NCI-H146 treated with DMSO at 0.1 percent for 48 hours (cell line): ENCODE results near the gene MYOC.
A peak's percentile ranks its signal among the peaks of the same experiment; 100 is the strongest.
"Not testable (repeated sequence)": the region's sequence is repeated elsewhere in the genome, so short reads cannot be mapped to it uniquely, and the experiment has no call there.

Experiments
- DNase-seq: peaks from one replicate; lab custom pipeline; 2025; ENCODE audit not compliant: unreplicated experiment; lab: John Stamatoyannopoulos, UW

MYOC gene

DNA sequence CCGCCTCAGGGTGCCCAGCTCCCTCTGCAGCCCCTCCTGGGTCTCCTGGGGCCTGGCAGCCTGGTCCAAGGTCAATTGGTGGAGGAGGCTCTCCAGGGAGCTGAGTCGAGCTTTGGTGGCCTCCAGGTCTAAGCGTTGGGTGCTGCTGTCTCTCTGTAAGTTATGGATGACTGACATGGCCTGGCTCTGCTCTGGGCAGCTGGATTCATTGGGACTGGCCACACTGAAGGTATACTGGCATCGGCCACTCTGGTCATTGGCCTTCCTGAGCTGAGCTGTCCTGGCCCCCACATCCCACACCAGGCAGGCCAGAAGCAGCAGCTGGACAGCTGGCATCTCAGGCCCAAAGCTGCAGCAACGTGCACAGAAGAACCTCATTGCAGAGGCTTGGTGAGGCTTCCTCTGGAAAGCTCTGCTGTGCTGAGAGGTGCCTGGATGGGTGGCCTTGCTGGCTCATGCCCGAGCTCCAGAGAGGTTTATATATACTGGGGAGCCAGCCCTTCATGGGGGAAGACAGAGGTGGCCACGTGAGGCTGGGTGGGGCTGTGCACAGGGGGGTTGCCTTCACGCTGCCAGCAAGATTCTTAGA is at the start of gene MYOC:
MYOC (minus strand) TSS at position 455 of the 589 bp plus-strand sequence; CDS start at position 378, 77 bp downstream.
- DNase-seq: no peak

DNA sequence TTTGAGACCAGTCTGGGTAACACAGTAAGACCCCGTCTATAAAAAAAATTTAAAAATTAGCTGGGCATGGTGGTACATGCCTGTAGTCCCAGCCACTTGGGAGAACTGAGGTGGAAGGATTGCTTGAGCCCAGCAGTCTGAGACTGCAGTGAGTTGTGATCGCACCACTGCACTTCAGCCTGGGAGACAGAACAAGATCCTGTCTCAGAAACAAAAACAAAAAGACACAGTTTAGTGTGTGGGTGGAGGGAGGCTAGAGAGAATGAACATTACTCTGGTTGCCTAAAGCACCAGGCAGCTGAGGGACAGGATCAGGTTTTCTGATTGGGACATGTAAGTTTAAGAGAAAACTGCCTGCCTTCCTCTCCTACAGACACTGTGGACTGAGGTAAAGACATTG is 47.0 kb upstream of the MYOC start:
- DNase-seq: no peak

DNA sequence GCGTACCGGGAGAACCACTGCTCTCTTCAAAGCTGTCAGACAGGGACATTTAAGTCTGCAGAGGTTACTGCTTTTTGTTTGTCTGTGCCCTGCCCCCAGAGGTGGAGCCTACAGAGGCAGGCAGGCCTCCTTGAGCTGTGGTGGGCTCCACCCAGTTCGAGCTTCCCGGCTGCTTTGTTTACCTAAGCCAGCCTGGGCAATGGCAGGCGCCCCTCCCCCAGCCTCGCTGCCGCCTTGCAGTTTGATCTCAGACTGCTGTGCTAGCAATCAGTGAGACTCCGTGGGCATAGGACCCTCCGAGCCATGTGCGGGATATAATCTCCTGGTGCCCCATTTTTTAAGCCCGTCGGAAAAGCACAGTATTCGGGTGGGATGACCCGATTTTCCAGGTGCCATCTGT is 43.3 kb upstream of the MYOC start:
- not testable (repeated sequence) for DNase-seq

DNA sequence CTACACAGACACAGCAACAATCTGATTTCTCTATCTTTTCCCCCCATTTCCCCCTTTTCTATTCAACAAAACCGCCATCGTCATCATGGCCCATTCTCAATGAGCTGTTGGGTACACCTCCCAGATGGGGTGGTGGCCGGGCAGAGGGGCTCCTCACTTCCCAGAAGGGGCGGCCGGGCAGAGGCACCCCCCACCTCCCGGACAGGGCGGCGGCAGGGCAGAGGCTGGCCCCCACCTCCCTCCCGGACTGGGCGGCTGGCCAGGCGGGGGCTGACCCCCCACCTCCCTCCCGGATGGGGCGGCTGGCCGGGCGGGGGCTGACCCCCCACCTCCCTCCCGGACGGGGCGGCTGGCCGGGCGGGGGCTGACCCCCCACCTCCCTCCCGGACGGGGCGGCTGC is 41.1 kb upstream of the MYOC start:
- DNase-seq: not testable (repeated sequence)

DNA sequence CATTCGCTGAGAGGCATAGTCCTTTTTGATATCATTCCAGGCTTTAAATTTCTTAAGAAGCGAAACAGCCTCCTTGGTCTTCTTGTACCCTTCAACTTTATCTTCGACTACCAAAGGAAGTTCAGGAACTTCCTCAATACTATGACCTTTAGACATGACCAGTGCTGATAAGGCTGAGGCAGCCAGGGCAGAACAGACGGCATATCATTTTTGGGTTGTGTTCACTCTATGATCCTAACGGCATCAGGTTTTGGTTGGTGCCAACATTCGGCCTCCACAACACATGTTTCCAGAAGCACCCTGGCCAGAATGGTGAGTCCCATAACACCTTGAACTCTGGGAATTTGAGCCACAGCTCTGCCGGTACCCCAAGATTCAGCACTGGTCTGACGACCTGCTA is 31.4 kb upstream of the MYOC start:
- no peak for DNase-seq

DNA sequence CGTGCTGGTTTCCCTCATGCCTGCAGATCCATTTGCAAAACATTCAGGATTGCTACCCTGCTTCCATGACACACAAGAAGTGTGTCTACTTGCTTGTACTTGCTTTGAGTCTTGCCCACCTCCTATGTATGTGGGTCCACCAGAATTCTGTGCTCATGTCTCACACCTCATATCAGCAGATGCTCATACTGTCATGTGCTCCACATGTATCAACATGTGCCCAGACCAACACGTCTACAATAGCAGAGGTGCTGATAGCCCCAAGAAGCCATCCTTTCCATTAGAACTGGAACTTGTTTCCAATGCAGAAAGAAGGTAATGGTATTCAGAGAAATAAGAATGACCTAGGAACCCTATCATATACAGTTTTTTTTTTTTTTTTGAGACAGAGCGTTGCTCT is 27.9 kb upstream of the MYOC start:
- no peak for DNase-seq

DNA sequence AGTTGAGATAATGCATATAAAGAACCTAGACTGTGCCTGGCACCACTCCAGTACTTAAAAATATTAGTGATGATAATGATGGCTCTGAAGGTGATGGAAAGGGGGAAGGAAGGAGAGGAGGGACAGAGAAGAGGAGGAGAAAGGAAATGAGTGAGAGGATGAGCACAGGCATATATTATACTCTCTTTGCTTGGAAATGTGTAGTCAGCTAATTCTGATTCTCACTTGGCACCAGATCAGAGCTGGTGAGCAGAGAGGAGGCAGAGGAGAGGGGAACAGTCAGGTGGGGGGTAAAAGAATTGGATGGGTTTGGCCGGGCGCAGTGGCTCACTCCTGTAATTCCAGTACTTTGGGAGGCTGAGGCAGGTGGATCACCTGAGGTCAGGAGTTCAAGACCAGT is 24.3 kb upstream of the MYOC start:
- DNase-seq: no peak

DNA sequence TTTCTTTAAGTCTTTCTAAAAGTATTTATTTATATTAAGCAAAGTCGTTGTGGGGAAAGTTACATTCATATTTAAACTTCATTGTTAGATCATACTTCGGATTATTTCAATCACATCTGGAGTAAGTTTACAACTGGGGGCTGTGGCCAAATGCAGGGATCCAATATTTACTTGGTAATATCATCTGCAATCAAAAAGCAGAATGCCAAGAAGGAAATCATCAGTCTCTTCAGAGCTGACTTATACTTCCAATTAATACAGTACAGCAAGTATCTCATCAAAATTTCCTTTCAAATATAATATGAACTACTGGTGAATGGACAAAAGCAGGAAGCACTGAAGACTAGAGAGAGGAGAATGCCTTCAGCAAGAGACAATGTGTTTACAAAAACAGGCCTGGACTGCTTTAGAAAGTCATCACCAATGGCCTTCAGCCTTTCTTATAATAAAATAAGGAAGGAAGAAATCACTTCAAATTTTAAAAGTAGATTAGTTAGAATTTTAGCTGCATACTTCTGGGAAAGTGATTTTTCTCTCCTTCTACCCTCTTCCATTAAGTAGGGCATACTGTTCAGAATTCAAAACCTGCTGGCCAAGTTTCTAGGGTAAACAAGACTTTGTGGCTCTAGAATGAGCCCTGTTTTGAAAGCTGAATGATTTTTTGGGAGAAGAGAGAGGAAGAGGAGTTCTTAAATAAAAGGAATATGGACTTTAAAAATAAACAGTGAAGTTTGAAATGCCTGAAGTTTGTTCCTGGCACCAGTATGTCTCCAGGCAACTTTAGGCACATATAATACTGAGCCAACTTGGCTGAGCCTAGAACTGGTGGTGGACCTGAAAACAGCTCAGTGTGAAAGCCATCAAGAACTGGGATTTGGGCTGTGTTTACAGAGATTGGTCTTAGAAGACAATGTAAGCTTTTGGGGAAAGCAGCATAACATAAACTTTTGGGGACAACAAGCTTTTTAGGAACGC is 22.2 kb upstream of the MYOC start:
- DNase-seq: no peak

DNA sequence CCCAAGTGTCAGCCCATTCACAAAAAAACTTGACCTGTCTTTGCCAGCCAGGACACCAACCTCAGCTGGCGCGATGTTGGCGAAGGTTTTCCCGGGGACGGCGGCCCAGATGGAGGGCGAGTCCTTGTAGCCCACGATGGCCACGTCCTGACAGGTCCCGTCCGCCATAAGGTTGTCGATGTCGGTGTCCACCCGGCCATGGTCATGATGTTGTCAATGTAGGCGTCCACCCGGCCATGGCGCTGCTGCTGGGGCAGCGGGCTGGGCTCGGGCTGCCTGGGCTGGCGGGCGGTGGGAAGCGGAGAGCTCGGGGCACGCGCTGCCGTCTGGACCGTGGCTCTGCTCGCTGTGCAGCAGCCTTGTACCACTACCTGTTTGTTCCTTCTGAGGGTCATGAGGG is 18.3 kb upstream of the MYOC start:
- DNase-seq: no peak

DNA sequence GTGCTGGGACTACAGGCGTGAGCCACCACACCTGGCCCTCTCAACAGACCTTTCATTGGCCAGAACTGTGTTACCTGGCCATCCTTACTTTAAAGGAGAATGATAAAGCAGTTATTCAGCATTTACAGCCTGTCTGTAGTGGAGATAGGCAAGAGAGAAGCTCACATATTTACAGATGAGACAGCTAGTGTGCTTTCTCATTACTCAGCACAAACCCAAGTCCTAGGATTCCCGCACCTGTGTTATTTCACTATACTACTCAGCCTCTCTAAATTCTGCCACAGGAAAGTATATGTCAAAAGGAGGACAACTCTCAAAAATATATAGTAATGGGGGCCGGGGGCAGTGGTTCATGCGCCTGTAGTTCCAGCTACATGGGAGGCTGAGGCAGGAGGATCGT is 15.9 kb upstream of the MYOC start:
- DNase-seq: no peak

DNA sequence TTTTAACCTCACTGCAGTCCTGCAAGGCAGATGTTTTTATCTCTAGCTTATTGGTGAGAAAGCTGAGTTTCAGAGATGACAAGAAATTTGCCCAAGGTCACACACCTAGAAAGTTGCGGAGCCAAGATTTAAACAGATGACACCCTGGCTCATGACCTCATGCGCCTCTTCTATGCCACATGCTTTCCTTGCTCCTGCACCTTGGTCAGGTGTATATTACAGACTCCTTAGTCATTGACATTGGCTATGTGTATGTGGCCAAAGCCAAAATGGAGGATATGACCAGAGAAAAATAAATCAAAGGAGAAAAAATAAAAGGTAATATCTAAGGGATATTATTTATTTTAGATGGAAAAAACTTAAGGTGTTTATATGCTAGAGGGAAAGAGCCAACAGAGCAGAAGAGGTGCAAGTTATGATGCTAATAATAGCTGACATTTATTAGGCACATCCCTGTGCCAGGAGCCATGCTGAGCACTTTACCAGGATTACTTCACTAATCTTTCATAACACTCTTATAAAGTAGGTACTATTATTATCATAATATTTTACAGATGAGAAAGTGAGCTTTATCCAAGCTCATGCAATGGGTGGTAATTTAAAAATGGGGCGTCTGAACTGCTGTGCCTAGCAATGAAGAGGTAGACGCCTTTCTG is 13.8 kb upstream of the MYOC start:
- DNase-seq: no peak

DNA sequence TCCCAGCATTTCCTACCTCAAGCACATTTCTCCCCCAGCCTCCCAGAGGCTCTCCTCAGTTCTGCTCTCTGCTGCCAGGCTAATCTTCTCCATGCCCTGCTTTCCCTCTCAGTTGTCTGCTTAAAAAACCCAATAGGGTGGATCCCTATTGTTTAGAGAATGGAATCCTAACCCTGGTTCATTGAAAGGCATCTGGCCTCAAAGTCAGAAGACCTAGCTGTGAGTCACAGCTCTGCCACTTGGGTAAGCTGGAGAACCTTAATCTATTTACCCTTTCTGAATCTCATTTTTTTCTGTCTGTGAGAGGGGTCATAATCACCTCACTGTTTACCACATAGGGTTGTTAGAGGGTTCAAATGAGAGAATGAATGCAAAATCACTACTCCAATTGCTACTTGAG is 12.5 kb upstream of the MYOC start:
- DNase-seq: no peak

DNA sequence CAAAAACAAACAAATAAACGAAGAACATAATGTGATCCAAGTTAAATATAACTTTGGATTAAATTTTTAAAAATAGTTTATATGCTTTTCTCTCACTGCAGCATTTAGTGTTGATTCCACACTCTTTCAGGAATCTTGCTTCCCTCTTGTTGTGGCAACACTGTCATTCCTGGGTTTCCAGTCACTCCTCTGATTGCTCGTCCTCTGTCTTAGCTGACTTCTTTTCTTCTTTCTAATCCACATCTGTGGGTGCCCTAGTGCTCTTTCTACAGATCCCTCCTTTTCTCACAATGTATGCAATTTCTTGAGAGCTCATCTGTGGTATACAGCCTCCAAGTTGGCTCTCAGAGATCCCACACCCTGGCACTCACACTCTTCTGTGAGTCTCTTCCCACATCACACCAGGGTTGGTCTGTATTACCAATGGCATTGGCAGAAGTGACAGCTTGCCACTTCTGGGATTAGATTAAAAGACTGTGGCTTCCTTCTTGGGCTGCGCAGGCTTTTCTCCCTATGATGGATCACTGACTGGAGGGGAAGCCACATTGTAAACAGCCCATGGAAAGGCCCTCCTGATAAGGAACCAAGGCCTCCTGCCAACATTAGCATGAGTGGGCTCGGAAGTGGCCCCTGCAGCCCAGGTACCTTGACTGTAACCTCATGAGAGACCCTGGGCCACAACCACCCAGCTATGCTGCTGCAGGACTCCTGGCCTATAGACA is 11.5 kb upstream of the MYOC start:
- DNase-seq: no peak

DNA sequence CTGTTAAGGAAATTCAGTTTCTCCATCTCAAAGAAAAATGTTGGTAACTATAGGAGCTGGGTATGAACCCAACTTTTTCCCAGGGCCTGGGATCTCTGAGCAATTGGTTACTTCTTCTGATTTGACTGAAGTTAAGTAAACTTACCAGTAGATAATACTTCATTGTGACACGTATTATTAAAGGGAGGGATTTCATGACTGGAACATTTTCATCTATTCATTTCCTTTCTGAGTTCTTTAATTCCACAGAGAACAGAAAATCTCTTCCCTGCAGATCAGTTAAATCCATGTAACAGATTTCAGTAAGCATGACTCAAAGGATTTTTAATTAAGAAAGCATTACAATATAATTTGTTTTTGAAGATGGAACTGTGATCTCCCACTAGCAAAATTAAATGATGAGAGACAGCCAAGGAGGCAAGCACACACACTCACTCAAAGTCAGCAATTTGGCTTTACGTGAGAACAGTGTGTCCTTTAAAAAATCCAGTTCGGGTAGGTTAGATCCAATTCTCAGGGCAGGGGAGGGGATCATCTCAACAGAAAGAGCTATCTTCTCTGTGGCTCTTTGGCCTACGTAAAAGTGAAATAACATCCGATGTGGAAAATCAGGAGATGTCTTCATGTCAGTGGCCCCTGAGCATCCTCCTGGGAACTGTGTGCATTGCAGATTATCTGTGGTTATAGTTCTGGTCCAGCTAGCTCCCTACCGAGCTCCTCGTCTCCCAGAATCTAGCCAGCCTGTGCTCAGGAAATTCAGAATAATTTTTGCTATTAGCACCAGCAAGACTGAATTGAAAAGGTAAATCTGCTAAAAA is 10.8 kb upstream of the MYOC start:
- DNase-seq: no peak

DNA sequence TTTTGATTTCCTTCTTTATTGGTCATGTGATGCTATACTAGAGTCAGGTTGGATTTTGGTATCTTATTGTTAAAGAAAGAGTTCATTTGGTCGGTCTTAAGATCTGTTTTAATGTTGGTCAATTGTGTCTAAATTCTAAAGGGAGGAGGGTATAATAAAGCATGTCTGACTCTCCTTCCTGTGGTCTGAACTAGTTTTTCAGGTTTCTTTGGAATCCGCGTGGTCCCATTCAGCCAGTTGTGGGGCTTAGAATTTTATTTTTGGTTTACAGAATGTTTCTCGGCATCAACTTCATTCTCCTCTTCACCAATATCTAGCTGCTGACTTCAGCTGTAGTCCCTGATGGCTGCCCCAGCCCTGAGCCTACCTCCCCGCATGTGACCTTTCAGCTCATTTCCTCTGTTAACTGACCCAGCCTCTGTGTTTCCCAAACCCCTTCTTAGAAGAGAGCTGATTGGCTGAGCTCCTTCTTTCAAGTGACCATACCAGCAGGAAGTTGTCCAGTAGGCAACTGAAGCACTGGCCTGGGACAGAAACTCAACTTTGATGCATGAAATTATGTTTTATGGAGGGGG is 8.7 kb upstream of the MYOC start:
- no peak for DNase-seq

DNA sequence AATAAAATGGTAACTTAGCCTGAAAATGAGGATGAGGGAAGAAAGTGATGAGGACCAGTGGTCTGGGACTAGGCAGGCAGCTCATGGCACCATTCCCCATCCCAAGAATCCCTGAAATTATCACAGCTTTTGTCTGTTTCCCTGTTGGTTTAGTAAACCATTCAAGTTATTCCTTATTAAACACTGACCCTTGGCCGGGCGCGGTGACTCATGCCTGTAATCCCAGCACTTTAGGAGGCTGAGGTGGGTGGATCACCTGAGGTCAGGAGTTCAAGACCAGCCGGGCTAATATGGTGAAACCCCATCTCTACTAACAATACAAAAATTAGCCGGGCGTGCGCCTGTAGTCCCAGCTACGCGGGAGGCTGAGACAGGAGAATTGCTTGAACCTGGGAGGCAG is 3.7 kb upstream of the MYOC start:
- not testable (repeated sequence) for DNase-seq

DNA sequence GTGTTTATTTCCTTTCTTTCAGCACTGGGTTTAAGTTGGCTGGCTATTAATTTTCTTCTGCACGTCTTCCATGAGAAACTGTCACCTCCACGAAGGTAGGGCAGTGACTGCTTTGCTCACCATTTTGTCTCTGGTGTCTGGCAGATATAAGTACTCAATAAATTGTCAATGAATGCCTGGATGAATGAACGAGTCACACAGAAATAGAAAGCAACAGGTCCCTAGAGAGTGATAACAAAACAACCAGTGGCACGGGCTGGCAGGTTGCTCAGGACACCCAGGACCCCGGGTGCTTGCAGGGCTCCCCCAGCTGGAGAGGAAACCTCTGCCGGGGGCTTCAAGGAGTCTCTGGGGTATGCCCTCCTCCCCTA is 3.2 kb upstream of the MYOC start:
- no peak for DNase-seq

DNA sequence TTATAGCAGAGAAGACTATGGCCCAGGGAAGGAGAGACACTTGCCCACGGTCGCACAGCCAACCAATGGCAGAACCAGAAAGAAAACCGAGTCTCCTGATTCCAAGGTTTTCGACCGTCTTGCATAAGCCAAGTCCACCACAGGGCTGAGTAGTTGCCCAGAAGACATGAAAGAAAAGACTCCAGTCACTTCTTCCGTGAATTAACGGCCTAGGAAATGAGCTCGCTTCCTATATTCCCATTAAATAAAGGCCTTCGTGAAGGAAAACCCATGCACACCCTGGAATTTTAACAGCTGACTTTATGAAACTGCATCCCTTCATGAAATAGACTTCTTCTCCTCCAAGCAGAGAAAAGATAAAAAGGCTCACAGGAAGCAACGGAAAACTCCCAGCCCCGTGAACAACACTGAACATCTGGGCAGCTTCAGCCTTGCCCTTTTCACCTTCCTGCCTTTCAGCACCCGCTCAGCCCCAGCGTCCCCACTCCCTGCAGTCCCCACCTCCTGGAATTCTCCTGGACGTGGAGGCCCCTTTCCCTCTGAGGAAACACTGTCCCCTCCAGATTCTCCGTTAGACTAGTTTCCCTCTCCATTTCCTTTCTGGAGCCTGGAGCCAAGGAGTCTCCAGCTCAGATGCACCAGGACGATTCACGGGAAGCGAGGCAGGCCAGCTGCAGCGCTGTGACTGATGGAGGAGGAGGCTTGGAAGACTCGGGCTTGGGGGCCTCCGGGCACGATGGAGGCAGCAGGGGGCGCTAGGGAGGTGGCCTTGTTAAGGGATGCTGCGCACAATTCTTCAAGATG is 2.7 kb upstream of the MYOC start:
- DNase-seq: peak; percentile 27

DNA sequence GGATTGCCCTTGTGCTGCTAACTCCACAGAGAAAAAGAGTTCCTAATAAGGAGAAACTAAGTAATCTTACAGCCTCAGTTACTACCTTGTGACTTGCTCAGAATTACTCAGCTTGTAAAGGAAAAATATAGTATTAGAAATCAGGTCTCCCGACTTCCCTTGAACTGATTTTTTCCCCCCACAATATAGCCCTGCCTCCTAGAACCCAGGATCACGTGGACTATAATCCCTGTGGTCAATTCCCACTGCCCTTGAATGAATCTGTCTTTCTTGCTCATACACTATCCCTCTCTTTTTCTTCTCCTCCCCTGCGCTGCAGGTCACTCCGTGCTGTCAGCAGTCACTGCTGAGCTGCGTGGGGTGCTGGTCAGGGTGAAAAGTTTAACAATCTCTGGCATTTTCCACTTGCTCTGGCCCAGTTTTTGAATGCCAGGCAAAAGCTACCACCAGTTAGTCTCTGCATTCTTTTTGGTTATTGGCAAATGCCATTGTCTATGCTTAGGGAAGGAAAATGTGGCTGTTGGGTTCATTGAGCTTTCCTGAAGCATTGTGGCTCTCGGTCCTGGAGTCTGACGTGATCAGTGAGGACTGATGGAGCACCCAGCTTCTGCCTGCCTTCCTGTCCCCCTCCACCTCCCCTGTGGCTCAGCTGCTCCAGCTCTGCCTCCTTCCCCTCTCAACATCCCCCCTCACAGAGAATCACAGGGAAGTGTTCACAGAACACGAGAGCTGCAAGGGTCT is 1.9 kb upstream of the MYOC start:
- no peak for DNase-seq
